MM.1S (cell line): ENCODE data around the gene MADD.

ENCODE experiments used
- EZH2 ChIP-seq: fragments of 300-600 bp; sonication (generic); optimal IDR thresholded peaks from 2 replicates; pipeline ENCODE3; 2017; ENCODE audit warnings: low read depth, mild to moderate bottlenecking, antibody characterized with exemption, low read length, mixed read lengths
- TF ChIP-seq, protein P1 (sequence below): fragments of 300-600 bp; sonication (generic); IDR thresholded peaks from 2 replicates; pipeline ENCODE4 v1.5.1; 2016; ENCODE audit warnings: antibody characterized with exemption, low read length, mixed read lengths

DNA sequence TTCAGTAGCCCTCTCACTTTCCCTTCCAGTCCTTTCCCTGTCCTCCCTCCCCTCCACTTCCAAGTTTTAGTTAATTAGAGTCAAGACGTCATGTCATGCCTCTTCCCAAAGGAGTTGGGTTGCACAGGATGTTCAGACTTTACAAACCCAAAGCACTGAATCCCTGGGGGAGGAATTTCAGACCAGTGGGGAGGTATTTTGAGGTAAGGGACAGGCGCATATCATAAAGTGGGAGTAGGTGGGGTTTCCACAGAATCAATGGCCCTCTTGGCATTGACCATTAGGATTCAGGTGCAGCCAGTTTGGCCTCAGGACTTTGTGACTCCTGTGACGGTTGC, 20.6 kb upstream of the MADD start:
- TF ChIP-seq, protein P1, sequence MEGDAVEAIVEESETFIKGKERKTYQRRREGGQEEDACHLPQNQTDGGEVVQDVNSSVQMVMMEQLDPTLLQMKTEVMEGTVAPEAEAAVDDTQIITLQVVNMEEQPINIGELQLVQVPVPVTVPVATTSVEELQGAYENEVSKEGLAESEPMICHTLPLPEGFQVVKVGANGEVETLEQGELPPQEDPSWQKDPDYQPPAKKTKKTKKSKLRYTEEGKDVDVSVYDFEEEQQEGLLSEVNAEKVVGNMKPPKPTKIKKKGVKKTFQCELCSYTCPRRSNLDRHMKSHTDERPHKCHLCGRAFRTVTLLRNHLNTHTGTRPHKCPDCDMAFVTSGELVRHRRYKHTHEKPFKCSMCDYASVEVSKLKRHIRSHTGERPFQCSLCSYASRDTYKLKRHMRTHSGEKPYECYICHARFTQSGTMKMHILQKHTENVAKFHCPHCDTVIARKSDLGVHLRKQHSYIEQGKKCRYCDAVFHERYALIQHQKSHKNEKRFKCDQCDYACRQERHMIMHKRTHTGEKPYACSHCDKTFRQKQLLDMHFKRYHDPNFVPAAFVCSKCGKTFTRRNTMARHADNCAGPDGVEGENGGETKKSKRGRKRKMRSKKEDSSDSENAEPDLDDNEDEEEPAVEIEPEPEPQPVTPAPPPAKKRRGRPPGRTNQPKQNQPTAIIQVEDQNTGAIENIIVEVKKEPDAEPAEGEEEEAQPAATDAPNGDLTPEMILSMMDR: no peak
- TF ChIP-seq EZH2: no peak
